ENCODE measurements around the gene LRATD1. TPM values are rescaled to one million over a fixed set of nuclear protein-coding genes. Genes with fewer than 3 reads are reported as not detected.

LRATD1 gene
- 0.19 and 0.27 TPM in 2 replicates for total RNA-seq

GRCh38 chr2:14632133-14632936, at the start of gene LRATD1:
Gene LRATD1, plus strand, starts transcription at chr2:14632717. Its CDS starts 1,263 bp downstream, at chr2:14633980.

All from endothelial cell of coronary artery (primary cell).